ENCODE results near the gene TMEM131L. TPM values are rescaled to one million over a fixed set of nuclear protein-coding genes. Genes with fewer than 3 reads are reported as not detected.

Gene TMEM131L
- total RNA-seq, 1 donor from 2014 or later = 6.4 TPM

- Mint-ChIP-seq H3K4me3 (ENCODE audit: unreplicated experiment) (no peak overlapping the region), H3K4me1 (ENCODE audit: unreplicated experiment) (peaks cover 5% of the 10 kb centered on the region), H3K27ac (ENCODE audit: unreplicated experiment) (no peak overlapping the region), H3K36me3 (ENCODE audit: unreplicated experiment) (peaks cover 8% of the 10 kb centered on the region), H3K27me3 (ENCODE audit: unreplicated experiment) (no peaks in the 10 kb centered on the region), H3K9me3 (ENCODE audit: unreplicated experiment) (no peaks in the 10 kb centered on the region)
- no peak for TF ChIP-seq CTCF (IDR thresholded peaks at IDR 0.05)
- no peak for DNase-seq (ENCODE audit: extremely low spot score, unreplicated experiment)
Measured at GRCh38 chr4:153577053-153577452, 110.9 kb downstream of the TMEM131L start.

- Mint-ChIP-seq H3K27me3 (ENCODE audit: unreplicated experiment) (no peaks in the 10 kb centered on the region), H3K4me3 (ENCODE audit: unreplicated experiment) (no peak overlapping the region), H3K4me1 (ENCODE audit: unreplicated experiment) (peaks cover 2% of the 10 kb centered on the region), H3K36me3 (ENCODE audit: unreplicated experiment) (peaks cover 8% of the 10 kb centered on the region), H3K9me3 (ENCODE audit: unreplicated experiment) (no peaks in the 10 kb centered on the region), H3K27ac (ENCODE audit: unreplicated experiment) (no peak overlapping the region)
- TF ChIP-seq CTCF (IDR thresholded peaks at IDR 0.05) = no peak
- no peak for DNase-seq (ENCODE audit: extremely low spot score, unreplicated experiment)
Measured at GRCh38 chr4:153579410-153579809, 113.2 kb downstream of the TMEM131L start.

- Mint-ChIP-seq H3K36me3 (ENCODE audit: unreplicated experiment) (peaks cover 8% of the 10 kb centered on the region), H3K9me3 (ENCODE audit: unreplicated experiment) (no peaks in the 10 kb centered on the region), H3K27ac (ENCODE audit: unreplicated experiment) (no peak overlapping the region), H3K4me1 (ENCODE audit: unreplicated experiment) (peaks cover 2% of the 10 kb centered on the region), H3K4me3 (ENCODE audit: unreplicated experiment) (no peak overlapping the region), H3K27me3 (ENCODE audit: unreplicated experiment) (no peaks in the 10 kb centered on the region)
- no peak for TF ChIP-seq CTCF (IDR thresholded peaks at IDR 0.05)
- no peak for DNase-seq (ENCODE audit: extremely low spot score, unreplicated experiment)
Measured at GRCh38 chr4:153579872-153580271, 113.7 kb downstream of the TMEM131L start.

- no peak for DNase-seq (ENCODE audit: extremely low spot score, unreplicated experiment)
- Mint-ChIP-seq H3K4me1 (ENCODE audit: unreplicated experiment) (no peaks in the 10 kb centered on the region), H3K27me3 (ENCODE audit: unreplicated experiment) (no peaks in the 10 kb centered on the region), H3K36me3 (ENCODE audit: unreplicated experiment) (peaks cover 11% of the 10 kb centered on the region), H3K9me3 (ENCODE audit: unreplicated experiment) (no peaks in the 10 kb centered on the region), H3K27ac (ENCODE audit: unreplicated experiment) (no peak overlapping the region), H3K4me3 (ENCODE audit: unreplicated experiment) (no peak overlapping the region)
- TF ChIP-seq CTCF (IDR thresholded peaks at IDR 0.05) = no peak
Measured at GRCh38 chr4:153582954-153583702, 117.0 kb downstream of the TMEM131L start.

GRCh38 chr4:153585026-153585425 lies 118.9 kb downstream of the TMEM131L start:
- H3K9me3 Mint-ChIP-seq (ENCODE audit: unreplicated experiment) = no peaks in the 10 kb centered on the region
- no peaks in the 10 kb centered on the region for H3K27me3 Mint-ChIP-seq (ENCODE audit: unreplicated experiment)
- no peak for TF ChIP-seq CTCF (IDR thresholded peaks at IDR 0.05)
- H3K4me1 Mint-ChIP-seq (ENCODE audit: unreplicated experiment) = no peaks in the 10 kb centered on the region
- DNase-seq (ENCODE audit: extremely low spot score, unreplicated experiment) = no peak
- peaks cover 19% of the 10 kb centered on the region for H3K36me3 Mint-ChIP-seq (ENCODE audit: unreplicated experiment)
- H3K4me3 Mint-ChIP-seq (ENCODE audit: unreplicated experiment) = no peak overlapping the region
- H3K27ac Mint-ChIP-seq (ENCODE audit: unreplicated experiment) = no peak overlapping the region
